ENCODE results near the gene MAP7D3.
"Not testable (repeated sequence)": the region's sequence is repeated elsewhere in the genome, so short reads cannot be mapped to it uniquely, and the experiment has no call there.

MAP7D3 gene

GRCh38 chrX:136182414-136182813 lies 68.8 kb downstream of the MAP7D3 start:
- no peak for DNase-seq (ENCODE audit: low spot score)

- DNase-seq (ENCODE audit: low spot score), result no peak
Measured at GRCh38 chrX:136179133-136179532, 72.1 kb downstream of the MAP7D3 start.

GRCh38 chrX:136176399-136176825 lies 74.8 kb downstream of the MAP7D3 start:
- peak; percentile 70 for DNase-seq (ENCODE audit: low spot score)

GRCh38 chrX:136171420-136171819 lies 79.8 kb downstream of the MAP7D3 start:
- no peak for DNase-seq (ENCODE audit: low spot score)

GRCh38 chrX:136170139-136170800 lies 80.9 kb downstream of the MAP7D3 start:
- DNase-seq (ENCODE audit: low spot score), result no peak

GRCh38 chrX:136168929-136169735 lies 82.1 kb downstream of the MAP7D3 start:
- DNase-seq (ENCODE audit: low spot score), result peak; percentile 89

- not testable (repeated sequence) for DNase-seq (ENCODE audit: low spot score)
Measured at GRCh38 chrX:136167989-136168388, 83.2 kb downstream of the MAP7D3 start.

GRCh38 chrX:136166221-136166855 lies 84.9 kb downstream of the MAP7D3 start:
- peak; percentile 60 for DNase-seq (ENCODE audit: low spot score)

- DNase-seq (ENCODE audit: low spot score), result no peak
Measured at GRCh38 chrX:136165406-136165805, 85.8 kb downstream of the MAP7D3 start.

GRCh38 chrX:136163689-136164088 lies 87.5 kb downstream of the MAP7D3 start:
- DNase-seq (ENCODE audit: low spot score), result no peak

All from AG08395 (cell line).